ENCODE results near the gene PPARG.
A peak's percentile ranks its signal among the peaks of the same experiment; 100 is the strongest.
"Not testable (repeated sequence)": the region's sequence is repeated elsewhere in the genome, so short reads cannot be mapped to it uniquely, and the experiment has no call there.

PPARG gene
- long read RNA-seq, donor 1, partial matches to known transcripts, result 6 of 11 reads
- long read RNA-seq, donor 1, other reads (novel, unspliced or antisense), result 0 of 11 reads
- long read RNA-seq, donor 2, partial matches to known transcripts, result 0 of 4 reads
- long read RNA-seq, donor 2, other reads (novel, unspliced or antisense), result 0 of 4 reads
- long read RNA-seq, donor 3, partial matches to known transcripts, result 0 of 4 reads
- long read RNA-seq, donor 3, other reads (novel, unspliced or antisense), result 0 of 4 reads
- long read RNA-seq, donor 4, partial matches to known transcripts, result 0 of 5 reads
- long read RNA-seq, donor 4, other reads (novel, unspliced or antisense), result 0 of 5 reads
- long read RNA-seq, donor 5, partial matches to known transcripts, result 5 of 11 reads
- long read RNA-seq, donor 5, other reads (novel, unspliced or antisense), result 0 of 11 reads
- long read RNA-seq, donor 6, partial matches to known transcripts, result 0 of 7 reads
- long read RNA-seq, donor 6, other reads (novel, unspliced or antisense), result 0 of 7 reads
- long read RNA-seq, donor 7, partial matches to known transcripts, result 5 of 14 reads
- long read RNA-seq, donor 7, other reads (novel, unspliced or antisense), result 0 of 14 reads
- long read RNA-seq, donor 8, partial matches to known transcripts, result 0 of 3 reads
- long read RNA-seq, donor 8, other reads (novel, unspliced or antisense), result 0 of 3 reads

DNA sequence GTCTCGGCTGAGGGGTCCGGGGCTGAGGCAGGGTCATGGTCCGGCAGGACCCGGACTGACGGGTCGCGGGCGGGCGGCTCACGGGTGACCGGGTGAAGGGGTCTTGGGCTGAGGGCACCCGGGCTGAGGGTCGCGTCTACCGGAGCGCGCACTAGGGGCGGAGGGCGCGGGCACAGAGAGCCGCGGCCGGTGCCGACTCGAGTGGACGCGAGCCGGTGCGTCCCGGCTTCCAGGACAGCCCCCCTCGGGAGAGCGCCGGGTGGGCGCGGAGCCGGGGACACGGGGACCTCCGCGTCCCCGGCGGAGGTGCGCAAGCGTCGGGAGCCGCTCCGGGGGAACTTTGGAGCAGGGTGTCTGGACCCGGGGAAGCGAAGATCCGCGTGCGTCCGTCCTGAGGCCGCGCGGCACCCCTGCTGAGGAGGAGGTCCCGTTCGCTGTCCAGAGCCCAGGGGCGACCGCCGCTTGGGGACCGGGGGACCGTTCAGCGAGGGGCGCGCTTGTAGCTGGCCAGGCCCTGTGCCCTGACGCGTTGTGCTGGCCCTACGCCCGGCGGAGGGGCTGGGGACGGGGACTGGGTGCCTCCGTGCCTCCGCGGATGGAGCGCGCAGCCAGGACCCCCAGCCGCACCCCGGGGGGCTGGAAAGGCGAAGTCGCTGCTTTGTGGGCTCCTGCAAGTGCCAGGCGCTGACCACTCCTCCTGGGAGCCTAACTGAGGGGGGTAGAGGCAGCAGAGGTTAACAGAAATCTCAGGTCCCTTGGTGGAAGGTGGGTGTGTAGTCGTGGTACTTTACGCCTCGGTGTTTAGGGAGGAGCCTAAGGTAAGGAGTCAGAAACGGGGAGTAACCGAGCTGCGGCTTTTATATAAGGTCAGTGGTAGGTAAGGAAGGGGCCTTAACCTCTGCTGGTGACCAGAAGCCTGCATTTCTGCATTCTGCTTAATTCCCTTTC lies at the start of gene PPARG:
TSS of gene PPARG (plus strand) at position 889 of the 948 bp plus-strand sequence. CDS start 90,642 bp downstream, outside the sequence.
- DNase-seq, result peak; percentile 86

DNA sequence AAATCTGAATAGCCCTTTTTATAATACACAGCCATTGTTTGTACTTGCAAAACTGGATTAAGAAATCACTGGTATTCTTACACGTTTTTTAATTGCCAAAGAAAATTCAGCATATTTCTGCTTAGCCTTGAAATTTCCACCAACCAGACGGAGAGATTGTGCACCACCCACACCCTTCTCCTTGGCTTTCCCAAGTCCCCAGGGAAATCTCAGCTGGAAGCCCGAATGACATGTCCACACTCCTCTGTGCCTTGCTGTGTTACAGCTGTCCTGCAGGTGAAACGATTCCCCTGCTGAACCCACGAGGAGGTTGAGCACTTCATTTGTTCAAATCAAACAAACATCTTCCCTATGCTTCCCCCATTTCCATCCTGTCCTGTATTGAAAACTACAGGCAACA lies 49.6 kb upstream of the PPARG start:
- no peak for DNase-seq

- DNase-seq, result no peak
Observed at GRCh38 chr3:12242772-12243171, 46.1 kb upstream of the PPARG start.

- DNase-seq, result no peak
Observed at GRCh38 chr3:12246497-12247163, 42.2 kb upstream of the PPARG start.

DNA sequence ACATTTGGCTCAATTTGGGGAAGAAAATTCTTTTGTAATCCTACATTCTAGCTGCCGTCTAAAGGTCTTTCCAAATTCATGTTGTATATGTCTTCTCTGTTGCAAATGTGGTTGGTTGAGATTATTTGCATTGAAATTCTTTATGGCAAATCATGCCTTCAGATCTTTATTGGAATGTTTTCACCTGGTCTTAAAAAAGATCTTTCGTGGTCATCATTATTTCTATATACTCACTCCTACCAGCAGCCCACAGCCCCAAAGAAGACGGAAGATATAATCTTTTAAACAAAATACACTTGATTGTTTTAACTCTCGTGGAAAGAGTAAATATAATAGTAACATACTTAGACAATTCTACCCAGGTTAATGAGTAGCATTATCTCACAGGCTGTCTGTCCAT lies 41.5 kb upstream of the PPARG start:
- no peak for DNase-seq

- DNase-seq, result no peak
Observed at GRCh38 chr3:12249519-12249918, 39.4 kb upstream of the PPARG start.

DNA sequence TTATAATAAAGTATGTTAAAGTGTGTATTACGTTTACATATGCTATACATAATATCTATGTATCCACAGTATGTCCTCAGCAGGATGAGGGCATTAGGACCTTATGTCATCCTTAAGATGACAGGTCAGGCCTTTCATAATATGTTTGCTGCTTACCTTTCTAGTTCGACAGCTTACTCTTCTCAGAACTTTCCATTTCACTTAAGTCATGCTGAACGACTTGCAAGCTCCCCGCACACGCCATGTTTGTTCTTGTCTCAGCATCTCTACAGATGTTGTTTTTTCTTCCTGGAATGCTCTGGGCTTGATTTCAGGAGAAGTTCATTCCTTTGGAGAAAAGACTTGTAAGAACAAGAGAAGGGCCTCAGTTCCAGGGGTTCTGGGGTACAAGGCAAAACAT lies 36.0 kb upstream of the PPARG start:
- no peak for DNase-seq

DNA sequence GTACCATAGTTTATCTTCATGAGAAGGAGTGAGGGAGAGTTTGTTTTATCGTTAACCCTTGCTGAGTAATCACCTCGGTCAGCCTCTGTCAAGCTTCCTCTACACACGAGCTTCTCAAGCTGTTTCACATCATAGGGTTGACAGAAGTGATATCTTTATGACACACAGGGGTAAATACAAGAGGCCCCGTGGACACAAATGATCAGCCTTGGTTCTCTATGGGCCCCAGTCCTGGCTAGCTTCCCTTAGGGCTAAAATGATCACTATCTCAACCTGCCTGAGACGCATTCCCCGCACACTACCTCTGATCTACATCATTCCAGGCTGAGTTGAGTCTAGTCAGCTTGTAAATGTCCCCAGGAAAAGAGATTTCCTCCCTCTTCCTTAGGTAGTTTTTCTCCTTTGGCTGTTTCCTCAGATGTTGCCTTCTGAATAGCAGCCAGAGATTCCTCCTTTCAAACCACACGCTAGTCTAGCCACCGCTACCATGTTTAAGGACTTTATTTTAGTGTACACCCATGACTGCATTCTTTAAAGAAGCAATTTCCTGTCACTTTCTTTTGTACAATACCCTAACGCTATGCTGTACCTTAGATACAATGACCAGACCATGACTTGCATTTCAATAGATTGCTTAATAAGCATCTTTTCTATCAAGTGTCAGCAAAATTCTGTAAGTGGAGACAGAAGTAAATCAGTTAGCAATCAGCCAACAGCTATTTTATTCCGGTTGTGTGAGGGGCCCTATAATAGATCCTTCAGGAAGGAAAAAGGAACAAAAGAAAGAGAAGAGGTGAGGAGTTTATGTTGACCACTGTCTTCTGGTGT lies 35.1 kb upstream of the PPARG start:
- peak; percentile 30 for DNase-seq

GRCh38 chr3:12255393-12255792 lies 33.5 kb upstream of the PPARG start:
- DNase-seq, result no peak

GRCh38 chr3:12258911-12259310 lies 30.0 kb upstream of the PPARG start:
- no peak for DNase-seq

GRCh38 chr3:12262173-12262572 lies 26.7 kb upstream of the PPARG start:
- DNase-seq, result not testable (repeated sequence)

GRCh38 chr3:12265508-12265907 lies 23.4 kb upstream of the PPARG start:
- no peak for DNase-seq

DNA sequence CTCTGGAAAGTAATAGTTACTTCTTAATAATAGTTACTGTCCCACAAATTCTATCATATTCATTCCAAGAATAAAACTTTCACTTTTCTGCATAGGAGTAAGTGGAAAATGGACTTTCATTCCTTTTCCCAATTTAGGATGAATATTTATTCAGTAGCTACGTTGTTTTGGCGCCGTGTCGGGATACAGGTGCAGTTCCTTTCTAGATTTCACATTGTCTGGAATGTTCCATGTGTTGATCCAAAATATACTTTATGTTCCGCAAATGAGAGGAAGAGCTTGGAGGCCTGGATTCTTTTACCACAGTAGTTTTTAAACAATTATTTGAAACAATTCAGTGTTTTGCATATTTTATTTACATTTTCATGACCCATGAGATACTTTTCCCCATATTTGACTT lies 22.8 kb upstream of the PPARG start:
- DNase-seq, result no peak

DNA sequence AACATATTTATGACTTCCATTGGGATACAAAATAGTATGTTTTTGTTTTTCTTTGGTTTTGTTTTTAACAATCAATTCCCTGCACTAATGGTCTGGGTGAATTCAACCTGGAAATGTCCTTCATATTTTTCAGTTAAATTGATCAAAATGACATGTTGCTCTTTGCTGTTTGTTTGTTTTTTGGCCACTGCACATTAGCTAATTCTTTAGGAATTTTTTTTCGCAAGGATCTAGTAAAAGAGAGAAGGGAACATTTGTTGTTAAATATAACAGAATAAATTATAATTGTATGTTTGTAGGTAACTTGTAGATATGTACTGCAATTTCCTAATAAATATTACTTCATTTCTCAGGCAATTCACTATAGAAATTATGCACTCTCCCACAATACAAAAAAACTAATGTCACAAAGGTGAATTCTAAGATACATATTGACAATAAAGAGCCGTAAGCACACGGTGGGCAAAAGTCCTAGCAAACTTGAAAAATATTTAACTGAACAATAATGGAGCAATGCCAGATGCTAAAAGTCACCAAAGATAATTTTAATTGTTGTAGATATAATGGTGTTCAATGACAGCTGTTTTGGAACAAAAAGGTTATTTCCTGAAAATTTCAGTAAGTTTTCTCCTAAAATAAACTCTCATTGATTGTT lies 21.4 kb upstream of the PPARG start:
- no peak for DNase-seq

GRCh38 chr3:12268049-12268735 lies 20.7 kb upstream of the PPARG start:
- DNase-seq, result no peak

GRCh38 chr3:12270976-12271375 lies 17.9 kb upstream of the PPARG start:
- no peak for DNase-seq

GRCh38 chr3:12273045-12273695 lies 15.7 kb upstream of the PPARG start:
- DNase-seq, result no peak

GRCh38 chr3:12275974-12276650 lies 12.8 kb upstream of the PPARG start:
- no peak for DNase-seq

DNA sequence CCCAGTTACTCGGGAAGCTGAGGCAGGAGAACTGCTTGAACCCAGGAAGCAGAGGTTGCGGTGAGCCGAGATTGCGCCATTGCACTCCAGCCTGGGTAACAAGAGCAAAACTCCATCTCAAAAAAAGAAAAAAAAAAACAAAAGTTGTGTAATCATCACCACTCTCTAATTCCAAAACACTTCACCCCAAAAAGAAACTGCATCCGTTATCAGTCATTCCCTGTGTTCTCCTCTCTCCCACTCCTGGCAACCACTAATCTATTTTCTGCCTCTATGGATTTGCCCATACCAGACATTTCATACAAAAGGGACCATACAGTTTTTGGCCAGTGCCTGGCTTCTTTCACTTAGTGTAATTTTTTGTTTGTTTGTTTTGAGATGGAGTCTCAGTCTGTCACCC lies 12.0 kb upstream of the PPARG start:
- DNase-seq, result not testable (repeated sequence)

All from right kidney (tissue), 9 donors.